Measurements from ENCODE around the gene NRF1.

DNA sequence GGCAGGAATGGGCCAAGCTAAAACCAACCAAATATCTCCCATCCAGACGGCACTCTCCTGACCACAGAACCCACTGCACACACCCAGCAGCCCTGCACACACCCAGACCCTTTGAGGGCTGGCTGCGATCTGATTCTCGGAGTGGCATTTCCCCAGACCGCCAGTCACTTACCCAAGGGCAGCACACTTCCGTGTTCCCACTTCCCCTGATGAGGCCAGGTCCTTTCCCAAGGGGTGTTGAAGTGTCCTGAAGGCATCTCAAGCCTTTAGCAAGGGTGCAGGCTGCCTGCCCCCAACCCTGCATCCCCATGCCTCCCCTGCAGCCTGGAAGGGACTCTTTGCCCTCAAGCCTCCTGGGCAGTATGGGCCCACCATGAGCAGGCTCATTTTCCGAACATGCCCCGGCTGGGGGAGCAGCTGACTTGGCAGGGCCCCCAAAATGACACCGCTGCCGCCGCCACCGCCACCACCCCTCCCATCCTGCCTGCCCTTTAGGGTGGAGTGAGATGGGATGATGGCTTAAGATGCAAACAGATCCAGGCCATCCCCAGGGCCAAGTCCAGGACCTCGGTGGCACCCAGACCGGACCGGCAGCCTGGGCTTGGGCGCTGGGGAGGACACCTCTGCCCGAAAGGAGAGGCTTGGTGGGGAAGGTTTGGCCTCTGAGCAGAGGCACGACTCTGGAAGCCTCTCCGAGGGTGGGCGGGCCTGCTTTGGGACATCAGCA lies 159.8 kb downstream of the NRF1 start:
- TF ChIP-seq, protein P1, sequence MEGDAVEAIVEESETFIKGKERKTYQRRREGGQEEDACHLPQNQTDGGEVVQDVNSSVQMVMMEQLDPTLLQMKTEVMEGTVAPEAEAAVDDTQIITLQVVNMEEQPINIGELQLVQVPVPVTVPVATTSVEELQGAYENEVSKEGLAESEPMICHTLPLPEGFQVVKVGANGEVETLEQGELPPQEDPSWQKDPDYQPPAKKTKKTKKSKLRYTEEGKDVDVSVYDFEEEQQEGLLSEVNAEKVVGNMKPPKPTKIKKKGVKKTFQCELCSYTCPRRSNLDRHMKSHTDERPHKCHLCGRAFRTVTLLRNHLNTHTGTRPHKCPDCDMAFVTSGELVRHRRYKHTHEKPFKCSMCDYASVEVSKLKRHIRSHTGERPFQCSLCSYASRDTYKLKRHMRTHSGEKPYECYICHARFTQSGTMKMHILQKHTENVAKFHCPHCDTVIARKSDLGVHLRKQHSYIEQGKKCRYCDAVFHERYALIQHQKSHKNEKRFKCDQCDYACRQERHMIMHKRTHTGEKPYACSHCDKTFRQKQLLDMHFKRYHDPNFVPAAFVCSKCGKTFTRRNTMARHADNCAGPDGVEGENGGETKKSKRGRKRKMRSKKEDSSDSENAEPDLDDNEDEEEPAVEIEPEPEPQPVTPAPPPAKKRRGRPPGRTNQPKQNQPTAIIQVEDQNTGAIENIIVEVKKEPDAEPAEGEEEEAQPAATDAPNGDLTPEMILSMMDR (IDR thresholded peaks at IDR 0.05; ENCODE audit: low read depth, low read length): no peak
- TF ChIP-seq POLR2A (IDR thresholded peaks at IDR 0.05; ENCODE audit: extremely low read depth, insufficient read length): no peak
